HepG2 (cell line): ENCODE measurements around the gene RIOK3. TPM values are rescaled to one million over a fixed set of nuclear protein-coding genes. Genes with fewer than 3 reads are reported as not detected.

Experiments
- HDAC2 ChIP-seq: sonication (generic); formaldehyde crosslinking; IDR thresholded peaks from 2 replicates; pipeline ENCODE4 v1.4.0; 2020; ENCODE audit warnings: missing genetic modification reagents
- HNF4G ChIP-seq, 2 experiments: sonication (generic) in 1 of 2; formaldehyde crosslinking in 1 of 2; IDR thresholded peaks; 2 replicates each; pipeline versions ENCODE4 v1.4.0 to v1.6.1; 2011 to 2020; ENCODE audit warnings: borderline replicate concordance in 2 of 2, low read depth in 2 of 2, mild to moderate bottlenecking in 2 of 2, low read length in 1 of 2, missing genetic modification reagents in 1 of 2, moderate library complexity in 1 of 2
- HNRNPLL ChIP-seq: fragments of 200-400 bp; formaldehyde crosslinking; IDR thresholded peaks from 2 replicates; pipeline ENCODE4 v1.6.1; 2017; ENCODE audit warnings: mild to moderate bottlenecking, low read depth, low read length; ENCODE audit not compliant: poor library complexity, severe bottlenecking
- KAT7 ChIP-seq: IDR thresholded peaks from 2 replicates; pipeline ENCODE4 v1.6.1; 2018; ENCODE audit warnings: borderline replicate concordance, missing compliant biosample characterization
- NFATC3 ChIP-seq: sonication (generic); formaldehyde crosslinking; IDR thresholded peaks from 2 replicates; pipeline ENCODE4 v1.5.1; 2020; ENCODE audit warnings: mild to moderate bottlenecking, missing genetic modification reagents
- NFE2 ChIP-seq: sonication (generic); formaldehyde crosslinking; IDR thresholded peaks from 2 replicates; pipeline ENCODE4 v1.4.0; 2020; ENCODE audit warnings: missing genetic modification reagents
- POLR2A ChIP-seq, 2 experiments: IDR thresholded peaks; 2 replicates each; pipeline ENCODE4 v1.6.1; 2011; ENCODE audit warnings: low read depth in 2 of 2, low read length in 2 of 2, mild to moderate bottlenecking in 1 of 2, moderate library complexity in 1 of 2; ENCODE audit not compliant: insufficient read depth in 1 of 2
- TEAD3 ChIP-seq: optimal IDR thresholded peaks from 2 replicates; pipeline ENCODE3; 2016; ENCODE audit warnings: borderline replicate concordance
- XRCC5 ChIP-seq: fragments of 200-400 bp; formaldehyde crosslinking; optimal IDR thresholded peaks from 2 replicates; pipeline ENCODE3; 2017; ENCODE audit warnings: mild to moderate bottlenecking, low read length
- ZNF263 ChIP-seq: sonication (generic); formaldehyde crosslinking; IDR thresholded peaks from 2 replicates; pipeline ENCODE4 v1.4.0; 2020; ENCODE audit warnings: missing genetic modification reagents
- ZNF318 ChIP-seq: sonication (generic); formaldehyde crosslinking; IDR thresholded peaks from 2 replicates; pipeline ENCODE4 v1.4.0; 2020; ENCODE audit warnings: mild to moderate bottlenecking, missing genetic modification reagents
- ZNF343 ChIP-seq: sonication (generic); formaldehyde crosslinking; IDR thresholded peaks from 2 replicates; pipeline ENCODE4 v1.4.0; 2020; ENCODE audit warnings: mild to moderate bottlenecking, missing genetic modification reagents
- ZNF446 ChIP-seq: sonication (generic); formaldehyde crosslinking; IDR thresholded peaks from 2 replicates; pipeline ENCODE4 v1.5.0; 2020; ENCODE audit warnings: mild to moderate bottlenecking, missing genetic modification reagents
- ZNF713 ChIP-seq: sonication (generic); formaldehyde crosslinking; IDR thresholded peaks from 2 replicates; pipeline ENCODE4 v1.4.0; 2020; ENCODE audit warnings: mild to moderate bottlenecking, missing genetic modification reagents
- ZNF782 ChIP-seq: sonication (generic); formaldehyde crosslinking; IDR thresholded peaks from 2 replicates; pipeline ENCODE4 v1.4.0; 2020; ENCODE audit warnings: missing genetic modification reagents, mild to moderate bottlenecking, borderline replicate concordance
- polyA plus RNA-seq, 8 experiments: library from polyadenylated mRNA; depleted of rRNA in 3 of 8; stranded (reverse) in 7 of 8; unstranded in 1 of 8; fragments of >200 nt; fragmentation: Illumina TruSeq in 4 of 8; extraction: Trizol in 4 of 8; gene quantifications; 2 replicates each; pipeline versions ENCODE4 v1.2.1 to v1.2.3, GENCODE V29; 2011 to 2016; ENCODE audit warnings: low read depth in 4 of 8, missing spikeins in 1 of 8, mixed read lengths in 1 of 8; ENCODE audit not compliant: insufficient read depth in 1 of 8
- total RNA-seq, 5 experiments: library from RNA; depleted of rRNA; stranded (reverse); fragments of >200 nt; fragmentation: Illumina TruSeq; extraction: Trizol; gene quantifications; 2 replicates each; pipeline ENCODE4 v1.2.3, GENCODE V29; 2016; ENCODE audit warnings: low read depth in 1 of 5
- TF ChIP-seq, protein P1 (sequence below): sonication (generic); formaldehyde crosslinking; IDR thresholded peaks from 2 replicates; pipeline ENCODE4 v1.4.0; 2020; ENCODE audit warnings: missing genetic modification reagents
- TF ChIP-seq, protein P2 (sequence below): sonication (generic); formaldehyde crosslinking; IDR thresholded peaks from 2 replicates; pipeline ENCODE4 v1.9.0; 2021; ENCODE audit warnings: missing genetic modification reagents, borderline replicate concordance
- TF ChIP-seq, protein P3 (sequence below): sonication (generic); formaldehyde crosslinking; IDR thresholded peaks from 2 replicates; pipeline ENCODE4 v1.4.0; 2020; ENCODE audit warnings: mild to moderate bottlenecking, missing genetic modification reagents

Gene RIOK3
- total and polyA plus RNA-seq, 2 of the 13 experiments (the other 11 are each of a cell fraction or from before 2014, with no cell fraction given), result 26.7 to 36.0 TPM

DNA sequence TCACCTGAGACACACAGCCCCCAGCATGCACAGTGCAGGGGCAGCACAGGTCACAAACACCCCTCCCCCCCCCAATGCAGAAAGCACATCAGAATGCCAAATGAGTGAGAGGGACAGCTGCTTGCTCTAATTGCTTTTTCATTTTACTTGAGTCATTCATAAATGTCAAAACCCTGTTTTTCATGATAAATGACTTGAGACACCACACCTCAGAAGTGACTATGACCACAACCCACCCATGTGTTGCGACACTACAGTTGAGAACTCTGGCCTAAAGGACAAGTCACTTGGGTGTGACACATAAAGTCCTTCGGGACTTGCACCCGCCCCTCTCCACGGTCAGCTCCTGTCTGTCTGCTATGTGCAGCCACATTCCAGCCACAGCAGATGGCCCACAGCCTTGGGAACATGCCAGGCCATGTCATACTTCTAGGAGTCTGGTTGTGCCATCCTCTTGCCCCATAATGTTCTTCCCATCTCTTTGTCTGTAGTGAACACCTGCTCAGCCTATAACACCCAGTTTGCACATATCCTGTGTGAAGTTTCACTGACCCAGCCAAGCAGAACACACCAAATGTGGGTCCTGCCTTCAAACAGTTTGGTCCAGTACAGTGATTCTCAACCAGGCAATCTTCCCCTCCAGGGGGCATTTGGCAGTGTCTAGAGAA lies 30.2 kb upstream of the RIOK3 start (continued):
- TF ChIP-seq TEAD3 (peak; percentile 83), ZNF713 (CRISPR knock-in tag) (no peak), HDAC2 (CRISPR knock-in tag) (no peak), NFATC3 (no peak), KAT7 (CRISPR knock-in tag) (no peak), ZNF782 (CRISPR knock-in tag) (no peak), ZNF343 (no peak), HNF4G (IDR thresholded peaks at IDR 0.05; ENCODE audit: borderline replicate concordance, low read depth, low read length) (0 out of 2 replicates have a peak, but pooled peaks have one; percentile 18), HNF4G (CRISPR knock-in tag; IDR thresholded peaks at IDR 0.05; ENCODE audit: borderline replicate concordance, low read depth) (no peak), POLR2A (IDR thresholded peaks at IDR 0.05; ENCODE audit: insufficient read depth in 1 of 2, low read depth in 2 of 2, low read length in 2 of 2) (no peak), NFE2 (CRISPR knock-in tag) (no peak), ZNF446 (CRISPR knock-in tag) (no peak), HNRNPLL (no peak), ZNF263 (CRISPR knock-in tag) (no peak), ZNF318 (CRISPR knock-in tag) (no peak), XRCC5 (no peak)
- TF ChIP-seq, protein P1, sequence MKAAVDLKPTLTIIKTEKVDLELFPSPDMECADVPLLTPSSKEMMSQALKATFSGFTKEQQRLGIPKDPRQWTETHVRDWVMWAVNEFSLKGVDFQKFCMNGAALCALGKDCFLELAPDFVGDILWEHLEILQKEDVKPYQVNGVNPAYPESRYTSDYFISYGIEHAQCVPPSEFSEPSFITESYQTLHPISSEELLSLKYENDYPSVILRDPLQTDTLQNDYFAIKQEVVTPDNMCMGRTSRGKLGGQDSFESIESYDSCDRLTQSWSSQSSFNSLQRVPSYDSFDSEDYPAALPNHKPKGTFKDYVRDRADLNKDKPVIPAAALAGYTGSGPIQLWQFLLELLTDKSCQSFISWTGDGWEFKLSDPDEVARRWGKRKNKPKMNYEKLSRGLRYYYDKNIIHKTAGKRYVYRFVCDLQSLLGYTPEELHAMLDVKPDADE (CRISPR knock-in tag), result no peak
- TF ChIP-seq, protein P2, sequence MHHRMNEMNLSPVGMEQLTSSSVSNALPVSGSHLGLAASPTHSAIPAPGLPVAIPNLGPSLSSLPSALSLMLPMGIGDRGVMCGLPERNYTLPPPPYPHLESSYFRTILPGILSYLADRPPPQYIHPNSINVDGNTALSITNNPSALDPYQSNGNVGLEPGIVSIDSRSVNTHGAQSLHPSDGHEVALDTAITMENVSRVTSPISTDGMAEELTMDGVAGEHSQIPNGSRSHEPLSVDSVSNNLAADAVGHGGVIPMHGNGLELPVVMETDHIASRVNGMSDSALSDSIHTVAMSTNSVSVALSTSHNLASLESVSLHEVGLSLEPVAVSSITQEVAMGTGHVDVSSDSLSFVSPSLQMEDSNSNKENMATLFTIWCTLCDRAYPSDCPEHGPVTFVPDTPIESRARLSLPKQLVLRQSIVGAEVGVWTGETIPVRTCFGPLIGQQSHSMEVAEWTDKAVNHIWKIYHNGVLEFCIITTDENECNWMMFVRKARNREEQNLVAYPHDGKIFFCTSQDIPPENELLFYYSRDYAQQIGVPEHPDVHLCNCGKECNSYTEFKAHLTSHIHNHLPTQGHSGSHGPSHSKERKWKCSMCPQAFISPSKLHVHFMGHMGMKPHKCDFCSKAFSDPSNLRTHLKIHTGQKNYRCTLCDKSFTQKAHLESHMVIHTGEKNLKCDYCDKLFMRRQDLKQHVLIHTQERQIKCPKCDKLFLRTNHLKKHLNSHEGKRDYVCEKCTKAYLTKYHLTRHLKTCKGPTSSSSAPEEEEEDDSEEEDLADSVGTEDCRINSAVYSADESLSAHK (CRISPR knock-in tag), result no peak
- TF ChIP-seq, protein P3, sequence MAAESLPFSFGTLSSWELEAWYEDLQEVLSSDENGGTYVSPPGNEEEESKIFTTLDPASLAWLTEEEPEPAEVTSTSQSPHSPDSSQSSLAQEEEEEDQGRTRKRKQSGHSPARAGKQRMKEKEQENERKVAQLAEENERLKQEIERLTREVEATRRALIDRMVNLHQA (CRISPR knock-in tag), result no peak
